A549 treated with AZD9567 at 1 μM for 4 hours (cell line): ENCODE data around the gene NMUR1. TPM values are rescaled to one million over a fixed set of nuclear protein-coding genes. Genes with fewer than 3 reads are reported as not detected.

Experiments
- total RNA-seq: library from RNA; stranded (reverse); fragments of 200-300 nt; extraction: Qiagen RNA extraction; gene quantifications from 5 replicates; pipeline ENCODE4 v1.2.3, GENCODE V29; 2022; ENCODE audit not compliant: insufficient read depth

The NMUR1 gene, protein sequence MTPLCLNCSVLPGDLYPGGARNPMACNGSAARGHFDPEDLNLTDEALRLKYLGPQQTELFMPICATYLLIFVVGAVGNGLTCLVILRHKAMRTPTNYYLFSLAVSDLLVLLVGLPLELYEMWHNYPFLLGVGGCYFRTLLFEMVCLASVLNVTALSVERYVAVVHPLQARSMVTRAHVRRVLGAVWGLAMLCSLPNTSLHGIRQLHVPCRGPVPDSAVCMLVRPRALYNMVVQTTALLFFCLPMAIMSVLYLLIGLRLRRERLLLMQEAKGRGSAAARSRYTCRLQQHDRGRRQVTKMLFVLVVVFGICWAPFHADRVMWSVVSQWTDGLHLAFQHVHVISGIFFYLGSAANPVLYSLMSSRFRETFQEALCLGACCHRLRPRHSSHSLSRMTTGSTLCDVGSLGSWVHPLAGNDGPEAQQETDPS
- total RNA-seq, result not detected in 5 replicates

GRCh38 chr2:231530099-231531011 is at the start of gene NMUR1:
Gene NMUR1 (minus strand): TSS chr2:231530445. CDS start chr2:231530361, 84 bp downstream.

Other genes starting within 250 kb of the NMUR1 start
- 1.2 to 4.0 TPM (median 1.3 TPM) in 5 replicates for gene B3GNT7, start 134.7 kb downstream of the NMUR1 start, total RNA-seq
- gene NCL, start 66.0 kb downstream of the NMUR1 start, total RNA-seq, result 799 to 892 TPM (median 820 TPM) in 5 replicates
- gene TEX44, start 62.4 kb upstream of the NMUR1 start, total RNA-seq, result not detected in 5 replicates
- gene PTMA, start 178.1 kb upstream of the NMUR1 start, total RNA-seq, result 1,432 to 1,524 TPM (median 1,499 TPM) in 5 replicates